GM12878 (cell line): ENCODE data around the gene AIDA. TPM values are rescaled to one million over a fixed set of nuclear protein-coding genes. Genes with fewer than 3 reads are reported as not detected.

Experiments
- BCL11A ChIP-seq: IDR thresholded peaks from 2 replicates; pipeline ENCODE4 v1.6.1; 2011; ENCODE audit warnings: low read depth, low read length
- BCLAF1 ChIP-seq: fragments of 450-650 bp; IDR thresholded peaks from 2 replicates; pipeline ENCODE4 v1.6.1; 2017; ENCODE audit warnings: antibody characterized with exemption, mild to moderate bottlenecking, moderate library complexity
- BRCA1 ChIP-seq: IDR thresholded peaks from 2 replicates; pipeline ENCODE4 v1.6.1; 2011; ENCODE audit warnings: low read depth, low read length, improper control_type of control experiment
- CEBPZ ChIP-seq: fragments of 150-350 bp; IDR thresholded peaks from 2 replicates; pipeline ENCODE4 v1.6.1; 2016; ENCODE audit warnings: low read depth, low read length
- CHD2 ChIP-seq: IDR thresholded peaks from 2 replicates; pipeline ENCODE4 v1.6.1; 2011; ENCODE audit warnings: low read depth, low read length, improper control_type of control experiment, borderline replicate concordance
- DPF2 ChIP-seq: fragments of 450-650 bp; IDR thresholded peaks from 2 replicates; pipeline ENCODE4 v1.6.1; 2017; ENCODE audit warnings: mild to moderate bottlenecking
- EGR1 ChIP-seq, 2 experiments: IDR thresholded peaks; 1 replicate in 1 of 2; 2 replicates in 1 of 2; pipeline ENCODE4 v1.6.1; 2011 to 2012; ENCODE audit warnings: low read depth in 2 of 2, low read length in 2 of 2, borderline replicate concordance in 1 of 2, mild to moderate bottlenecking in 1 of 2, moderate library complexity in 1 of 2
- EP300 ChIP-seq, 2 experiments: fragments of 150-350 bp in 1 of 2; IDR thresholded peaks; 2 replicates each; pipeline ENCODE4 v1.6.1; 2011 to 2012; ENCODE audit warnings: low read depth in 2 of 2, low read length in 2 of 2, borderline replicate concordance in 1 of 2, improper control_type of control experiment in 1 of 2, inconsistent platforms in 1 of 2; ENCODE audit not compliant: control insufficient read depth in 1 of 2
- HDAC6 ChIP-seq: fragments of 200-600 bp; sonication (generic); IDR thresholded peaks from one replicate; pipeline ENCODE4 v1.8.0; 2017; ENCODE audit warnings: antibody characterized with exemption; ENCODE audit not compliant: unreplicated experiment
- HSF1 ChIP-seq: fragments of 150-350 bp; IDR thresholded peaks from 2 replicates; pipeline ENCODE4 v1.6.1; 2014; ENCODE audit warnings: mild to moderate bottlenecking, low read depth, low read length
- LARP7 ChIP-seq: fragments of 450-650 bp; IDR thresholded peaks from 2 replicates; pipeline ENCODE4 v1.6.1; 2017; ENCODE audit warnings: mild to moderate bottlenecking
- RFX5 ChIP-seq: IDR thresholded peaks from 2 replicates; pipeline ENCODE4 v1.6.1; 2011; ENCODE audit warnings: low read depth, low read length, improper control_type of control experiment
- SREBF1 ChIP-seq: IDR thresholded peaks from 2 replicates; pipeline ENCODE4 v1.6.1; 2012; ENCODE audit warnings: mild to moderate bottlenecking, low read length
- TAF1 ChIP-seq: IDR thresholded peaks from 2 replicates; pipeline ENCODE4 v1.6.1; 2011; ENCODE audit warnings: mild to moderate bottlenecking, low read depth, low read length, borderline replicate concordance
- YBX1 ChIP-seq: fragments of 450-650 bp; IDR thresholded peaks from 2 replicates; pipeline ENCODE4 v1.6.1; 2016; ENCODE audit warnings: antibody characterized with exemption
- ZBTB11 ChIP-seq: fragments of 450-650 bp; formaldehyde crosslinking; IDR thresholded peaks from 2 replicates; pipeline ENCODE4 v1.5.0; 2022; ENCODE audit warnings: mild to moderate bottlenecking, missing genetic modification characterization
- ZSCAN29 ChIP-seq: fragments of 450-650 bp; IDR thresholded peaks from 2 replicates; pipeline ENCODE4 v1.6.1; 2017; ENCODE audit warnings: mild to moderate bottlenecking, moderate library complexity
- polyA plus RNA-seq, 11 experiments: library from polyadenylated mRNA; depleted of rRNA in 4 of 11; unstranded in 6 of 11; stranded (reverse) in 5 of 11; fragments of >200 nt; fragmentation: Nextera tagmentation in 4 of 11; fragmentation: Illumina TruSeq in 1 of 11; extraction: Ambion mirVana in 4 of 11; extraction: Trizol in 1 of 11; gene quantifications; 1 replicate in 1 of 11; 2 replicates in 10 of 11; pipeline versions ENCODE4 v1.2.1 to v1.2.3, GENCODE V29; 2011 to 2016; ENCODE audit warnings: inconsistent platforms in 2 of 11, missing spikeins in 2 of 11, low read depth in 1 of 11
- total RNA-seq, 4 experiments: library from RNA; depleted of rRNA in 3 of 4; stranded (reverse); fragments of >200 nt in 3 of 4; fragmentation: Illumina TruSeq in 1 of 4; extraction: Trizol in 1 of 4; gene quantifications; 2 replicates each; pipeline versions ENCODE4 v1.2.1 to v1.2.3, GENCODE V29; 2013 to 2021

AIDA gene
- total and polyA plus RNA-seq, 10 of the 15 experiments (the other 5 are each of a cell fraction or from before 2014, with no cell fraction given), result 8.9 to 43.1 (median 19.2) TPM

GRCh38 chr1:222712253-222713090, at the start of gene AIDA, which contains the start of gene BROX (continued):
- TF ChIP-seq SREBF1, result no peak
- TF ChIP-seq DPF2, result peak; percentile 15; the same call in 1 of the 2 replicates
- no peak for TF ChIP-seq EP300 (IDR thresholded peaks at IDR 0.05; ENCODE audit: borderline replicate concordance in 1 of 2, control insufficient read depth in 1 of 2, low read depth in 2 of 2, low read length in 2 of 2)
- TF ChIP-seq BCLAF1, result no peak
- peak; percentile 66 for TF ChIP-seq ZBTB11
- no peak for TF ChIP-seq HSF1
- no peak for TF ChIP-seq BCL11A
- no peak for TF ChIP-seq YBX1
- TF ChIP-seq CEBPZ, result no peak
- TF ChIP-seq ZSCAN29, result no peak
- peak; percentile 31; the same call in 1 of the 2 replicates for TF ChIP-seq LARP7
- no peak for TF ChIP-seq CHD2
- TF ChIP-seq EGR1 (IDR thresholded peaks at IDR 0.05; ENCODE audit: borderline replicate concordance in 1 of 2, low read depth in 2 of 2, low read length in 2 of 2), result no peak
- TF ChIP-seq HDAC6, result no peak
- 0 out of 2 replicates have a peak, but pooled peaks have one; percentile 7 for TF ChIP-seq RFX5
- peak; percentile 33; the same call in 1 of the 2 replicates for TF ChIP-seq TAF1
- TF ChIP-seq BRCA1, result no peak
